ENCODE measurements around the gene SET.

Gene SET

DNA sequence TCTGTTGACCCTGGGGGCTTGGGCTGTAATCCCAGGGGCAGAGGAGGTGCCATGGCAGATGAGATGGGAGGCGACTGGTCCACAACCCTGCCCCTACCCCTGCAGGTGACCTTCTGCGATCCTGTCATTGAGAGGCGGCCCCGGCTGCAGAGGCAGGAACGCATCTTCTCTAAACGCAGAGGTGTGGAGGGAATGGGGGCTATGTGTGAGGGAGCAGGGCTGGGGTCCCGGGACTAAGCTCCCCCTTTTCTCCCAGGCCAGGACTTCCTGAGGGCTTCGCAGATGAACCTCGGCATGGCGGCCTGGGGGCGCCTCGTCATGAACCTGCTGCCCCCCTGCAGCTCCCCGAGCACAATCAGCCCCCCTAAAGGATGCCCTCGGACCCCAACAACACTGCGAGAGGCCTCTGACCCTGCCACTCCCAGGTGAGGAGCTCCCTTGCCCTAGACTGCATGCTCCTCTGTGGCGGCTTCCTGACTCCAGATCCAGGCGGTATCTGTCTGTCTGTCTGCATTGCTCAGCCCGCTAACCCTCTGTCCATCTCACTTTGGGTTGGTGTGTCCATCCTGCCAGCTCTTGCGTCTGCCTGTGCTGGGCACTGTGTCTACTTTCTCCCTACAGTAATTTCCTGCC is 25.0 kb downstream of the SET start:
- no peak for DNase-seq

DNA sequence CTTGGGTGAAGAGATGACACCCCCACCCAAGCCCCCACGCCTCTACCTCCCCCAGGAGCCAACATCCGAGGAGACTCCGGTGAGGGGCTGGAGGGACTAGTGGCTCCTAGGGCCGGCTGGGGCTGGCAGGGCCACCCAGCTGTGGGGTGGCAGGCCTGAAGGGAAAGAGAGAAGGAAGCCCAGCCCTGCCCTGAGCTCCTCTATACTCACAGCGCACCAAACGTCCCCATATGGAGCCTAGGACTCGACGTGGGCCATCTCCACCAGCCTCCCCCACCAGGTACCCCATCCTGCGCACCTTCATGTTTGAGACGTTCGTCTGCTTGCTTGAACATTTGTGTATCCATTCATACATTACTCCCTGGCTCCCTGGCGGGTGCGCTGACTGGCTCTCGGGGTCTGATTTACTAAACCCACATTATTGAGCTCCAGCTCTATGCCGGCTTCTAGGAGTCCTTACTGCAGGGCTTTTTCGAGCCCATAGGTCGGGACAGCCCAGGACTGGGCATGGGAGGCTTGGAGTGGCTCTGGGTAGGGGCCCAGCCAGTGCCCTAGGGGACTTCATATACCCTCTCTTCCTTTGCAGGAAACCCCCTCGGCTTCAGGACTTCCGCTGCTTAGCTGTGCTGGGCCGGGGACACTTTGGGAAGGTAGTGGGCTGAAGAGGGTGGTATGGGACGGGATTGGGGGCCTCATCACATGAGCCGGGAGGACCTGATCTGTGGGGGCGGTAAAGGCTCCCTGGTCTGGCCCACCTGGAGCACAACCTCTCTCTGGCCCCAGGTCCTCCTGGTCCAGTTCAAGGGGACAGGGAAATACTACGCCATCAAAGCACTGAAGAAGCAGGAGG is 25.8 kb downstream of the SET start:
- no peak for DNase-seq

DNA sequence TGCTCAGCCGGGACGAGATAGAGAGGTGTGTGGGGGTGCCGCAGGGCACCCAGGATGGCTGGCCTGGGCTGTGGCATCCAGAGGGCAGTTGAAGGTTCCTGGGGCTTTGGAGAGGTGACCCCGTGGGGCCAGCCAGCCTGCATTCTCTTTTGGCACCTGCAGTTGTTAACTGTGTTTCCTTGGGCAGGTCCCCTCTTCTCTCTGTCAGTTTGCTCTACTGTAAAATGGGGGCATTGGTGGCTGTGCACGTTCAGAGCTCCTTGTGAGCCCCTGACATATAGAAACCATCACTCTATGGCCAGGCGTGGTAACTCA is 26.4 kb downstream of the SET start:
- no peak for DNase-seq

DNA sequence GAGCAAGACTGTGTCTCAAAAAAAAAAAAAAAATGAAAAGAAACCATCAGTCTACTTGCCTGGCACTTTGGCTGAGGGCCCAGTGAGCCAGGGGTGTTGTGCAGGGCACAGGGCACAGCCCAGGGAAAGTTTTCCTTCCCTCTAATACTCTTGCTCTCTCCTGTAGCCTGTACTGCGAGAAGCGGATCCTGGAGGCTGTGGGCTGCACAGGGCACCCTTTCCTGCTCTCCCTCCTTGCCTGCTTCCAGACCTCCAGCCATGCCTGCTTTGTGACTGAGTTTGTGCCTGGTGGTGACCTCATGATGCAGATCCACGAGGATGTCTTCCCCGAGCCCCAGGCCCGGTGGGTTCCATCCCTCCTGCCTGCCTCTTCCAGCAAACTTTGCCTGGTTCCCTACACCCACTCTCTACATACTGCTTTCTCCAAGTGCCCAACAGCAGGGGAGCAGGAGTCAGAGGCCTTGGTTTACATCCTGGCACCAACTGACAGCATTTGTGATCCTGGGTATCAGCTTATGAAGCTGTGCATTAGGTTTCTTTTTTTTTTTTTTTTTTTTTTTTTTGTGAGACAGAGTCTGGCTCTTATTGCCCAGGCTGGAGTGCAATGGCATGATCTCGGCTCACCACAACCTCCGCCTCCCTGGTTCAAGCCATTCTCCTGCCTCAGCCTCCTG is 27.7 kb downstream of the SET start:
- DNase-seq = no peak

DNA sequence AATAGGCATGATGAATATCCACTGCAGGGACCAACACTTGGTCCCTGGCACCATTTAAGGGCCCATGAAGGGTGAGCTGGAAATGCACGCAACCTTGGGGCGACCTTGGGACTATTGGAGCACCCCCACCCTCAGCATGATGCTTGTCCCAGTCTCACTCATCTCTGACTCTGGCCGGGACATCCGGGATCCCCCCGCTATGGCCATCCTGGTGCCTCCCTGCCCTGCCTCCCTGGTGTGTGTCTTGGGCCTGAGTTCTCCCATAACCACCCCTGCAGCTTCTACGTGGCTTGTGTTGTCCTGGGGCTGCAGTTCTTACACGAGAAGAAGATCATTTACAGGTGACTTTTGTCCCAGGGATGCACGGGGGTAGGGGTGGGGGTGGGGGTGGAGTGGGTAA is 29.0 kb downstream of the SET start:
- no peak for DNase-seq

DNA sequence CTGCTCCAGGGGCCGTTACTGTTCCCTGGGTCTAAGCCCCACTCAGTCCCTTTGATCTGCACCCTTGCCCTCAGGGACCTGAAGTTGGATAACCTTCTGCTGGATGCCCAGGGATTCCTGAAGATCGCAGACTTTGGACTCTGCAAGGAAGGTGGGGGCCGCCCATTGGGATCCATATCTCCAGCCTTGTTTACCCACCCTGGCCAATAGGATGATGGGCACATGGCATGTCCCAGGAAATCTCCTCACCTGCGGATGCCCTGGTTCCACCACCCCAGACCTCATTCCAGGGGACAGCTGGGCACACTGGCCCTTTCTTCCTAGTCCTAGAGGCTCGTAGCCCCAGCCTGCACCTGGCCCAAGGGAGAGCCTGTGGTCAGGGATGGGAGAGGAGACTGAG is 29.5 kb downstream of the SET start:
- no peak for DNase-seq

DNA sequence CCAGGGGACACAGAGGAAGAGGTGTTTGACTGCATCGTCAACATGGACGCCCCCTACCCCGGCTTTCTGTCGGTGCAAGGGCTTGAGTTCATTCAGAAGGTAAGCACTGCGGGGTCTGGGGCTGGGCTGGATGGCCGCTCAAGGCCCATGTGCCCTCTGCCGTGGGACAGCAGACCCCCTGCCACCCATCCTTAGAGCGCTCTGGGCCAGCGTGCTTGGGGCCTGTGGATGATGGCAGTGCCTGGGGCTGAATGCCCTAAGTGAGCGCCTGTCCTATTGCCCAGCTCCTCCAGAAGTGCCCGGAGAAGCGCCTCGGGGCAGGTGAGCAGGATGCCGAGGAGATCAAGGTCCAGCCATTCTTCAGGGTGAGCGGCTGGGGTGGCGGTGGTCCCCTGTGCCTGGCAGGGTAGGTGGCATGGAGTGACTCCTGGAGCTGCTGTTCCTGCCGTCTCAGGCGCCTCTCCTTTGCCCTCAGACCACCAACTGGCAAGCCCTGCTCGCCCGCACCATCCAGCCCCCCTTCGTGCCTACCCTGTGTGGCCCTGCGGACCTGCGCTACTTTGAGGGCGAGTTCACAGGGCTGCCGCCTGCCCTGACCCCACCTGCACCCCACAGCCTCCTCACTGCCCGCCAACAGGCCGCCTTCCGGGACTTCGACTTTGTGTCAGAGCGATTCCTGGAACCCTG is 31.0 kb downstream of the SET start:
- DNase-seq = no peak

DNA sequence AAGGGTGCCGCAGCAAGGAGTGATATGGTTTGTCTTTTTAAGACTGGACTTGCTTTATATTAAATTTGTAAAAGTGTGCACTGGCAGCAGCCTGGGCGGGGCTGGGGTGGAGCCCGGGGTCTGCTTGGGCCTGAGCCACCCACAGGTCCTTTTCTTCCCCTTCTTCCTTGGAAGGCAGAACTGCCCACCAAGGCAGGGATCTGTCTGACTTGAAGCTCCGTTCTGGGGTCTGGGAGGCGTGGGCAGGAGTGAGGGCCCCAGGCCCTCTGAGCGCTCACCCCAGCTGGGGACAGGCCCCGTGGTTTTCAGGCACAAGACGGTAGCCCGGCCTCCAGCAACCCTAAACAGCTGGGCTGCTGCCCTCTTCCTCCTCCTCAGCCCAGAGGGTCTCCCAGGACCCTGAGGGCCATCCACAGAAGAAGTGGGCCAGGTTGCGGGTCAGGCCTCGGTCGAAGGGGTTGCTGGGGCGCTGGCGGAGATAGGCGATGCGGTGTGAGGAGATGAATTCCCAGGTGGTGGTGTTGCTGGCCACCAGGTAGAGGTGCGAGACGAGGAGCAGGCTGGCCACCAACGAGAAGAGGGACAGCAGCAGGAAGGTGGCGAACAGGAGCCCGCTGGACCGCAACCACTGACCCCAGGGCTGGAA is 31.9 kb downstream of the SET start:
- no peak for DNase-seq

DNA sequence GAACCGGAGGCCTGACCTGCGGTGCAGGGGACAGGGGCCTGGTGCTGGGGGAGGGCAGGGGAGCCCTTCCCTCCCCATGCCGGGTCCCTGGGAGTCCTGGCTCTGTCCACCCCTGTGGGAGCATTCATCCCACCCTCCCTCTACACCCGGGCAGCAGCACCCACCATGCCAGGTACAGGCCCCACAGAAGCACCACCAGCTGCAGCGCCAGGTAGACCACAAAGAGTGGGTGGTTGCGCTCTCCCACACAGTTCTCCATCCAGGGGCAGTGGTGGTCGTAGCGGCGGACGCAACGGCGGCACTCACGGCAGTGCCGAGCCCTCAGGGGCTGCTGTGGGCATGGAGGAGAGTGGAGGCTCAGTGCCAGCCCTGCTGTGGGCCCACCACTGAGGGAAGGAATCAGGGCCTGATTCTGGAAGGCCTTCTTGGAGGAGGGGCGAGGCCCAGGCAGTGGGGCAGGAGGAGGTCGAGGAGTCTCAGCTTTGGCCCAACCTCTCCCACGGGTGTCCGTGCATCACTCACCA is 32.5 kb downstream of the SET start:
- no peak for DNase-seq

DNA sequence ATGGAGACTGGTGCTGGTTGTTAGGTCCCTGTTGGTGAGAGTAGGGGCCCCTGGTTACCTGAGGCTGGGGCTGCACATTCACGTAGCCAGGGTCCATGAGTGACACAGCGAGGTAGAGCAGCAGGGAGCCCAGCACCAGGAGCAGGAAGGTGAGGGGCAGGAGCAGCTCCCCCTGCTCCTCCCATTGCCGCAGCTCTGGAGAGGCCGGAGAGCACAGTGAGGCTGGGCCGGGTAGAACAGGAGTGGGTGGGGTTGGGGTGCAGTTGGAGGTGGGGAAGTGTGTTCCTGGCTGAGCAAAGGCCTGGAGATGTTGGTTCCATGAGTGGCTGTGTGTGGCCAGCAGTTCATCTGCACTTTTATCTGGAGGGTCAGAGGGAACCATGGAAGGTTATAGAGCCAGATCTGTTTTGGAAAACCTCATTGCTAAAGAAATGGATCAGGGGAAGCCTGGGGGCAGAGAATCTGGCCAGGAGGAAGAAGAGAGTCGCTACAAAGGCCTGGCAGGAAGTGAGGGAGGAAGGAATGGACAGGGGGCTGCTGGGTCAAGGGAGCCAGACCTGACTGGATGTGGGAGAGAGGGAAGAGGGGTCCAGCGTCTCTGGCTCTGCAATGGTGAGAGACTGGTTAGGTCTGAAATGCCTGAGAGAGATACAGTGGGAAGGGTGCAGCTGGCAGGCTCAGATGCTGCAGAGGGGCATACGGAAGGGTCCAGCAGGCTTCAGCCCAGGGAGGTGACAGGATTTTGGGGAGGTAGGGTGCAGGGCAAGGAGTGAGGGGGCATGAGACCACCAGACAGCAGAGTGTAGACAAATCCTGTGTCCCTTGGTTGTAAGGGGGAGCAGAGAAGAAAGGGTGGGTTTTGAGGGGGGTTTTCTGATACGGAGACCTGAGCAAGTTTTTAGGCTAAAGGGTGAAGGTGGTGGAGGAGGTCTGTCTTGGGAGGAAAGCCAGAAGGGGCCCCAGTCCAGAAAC is 33.6 kb downstream of the SET start:
- DNase-seq = no peak

DNA sequence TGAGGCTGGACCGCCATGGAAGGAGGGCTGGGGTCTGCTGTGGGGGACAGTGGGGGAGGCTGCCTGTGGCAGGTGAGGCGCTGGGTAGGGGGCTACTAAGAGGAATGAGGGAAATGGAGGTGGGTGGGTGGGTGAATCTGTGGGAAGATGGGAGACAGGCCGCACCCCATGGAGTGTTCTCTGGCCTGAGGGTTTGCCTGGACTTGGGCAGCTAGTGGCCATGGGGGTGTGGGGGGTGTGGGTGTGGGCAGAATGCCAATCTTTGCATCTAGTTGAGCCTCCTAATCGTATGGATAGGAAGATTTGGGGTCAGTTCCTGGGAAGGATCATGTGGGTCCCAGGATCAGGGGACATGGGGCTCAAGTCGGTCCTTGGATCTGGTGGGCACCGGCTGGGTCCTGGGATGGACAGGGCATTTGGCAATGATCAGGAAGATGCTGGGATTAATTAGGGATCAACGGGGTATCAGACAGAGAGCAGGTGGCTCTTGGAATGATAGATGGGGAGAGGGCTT is 34.4 kb downstream of the SET start:
- no peak for DNase-seq

DNA sequence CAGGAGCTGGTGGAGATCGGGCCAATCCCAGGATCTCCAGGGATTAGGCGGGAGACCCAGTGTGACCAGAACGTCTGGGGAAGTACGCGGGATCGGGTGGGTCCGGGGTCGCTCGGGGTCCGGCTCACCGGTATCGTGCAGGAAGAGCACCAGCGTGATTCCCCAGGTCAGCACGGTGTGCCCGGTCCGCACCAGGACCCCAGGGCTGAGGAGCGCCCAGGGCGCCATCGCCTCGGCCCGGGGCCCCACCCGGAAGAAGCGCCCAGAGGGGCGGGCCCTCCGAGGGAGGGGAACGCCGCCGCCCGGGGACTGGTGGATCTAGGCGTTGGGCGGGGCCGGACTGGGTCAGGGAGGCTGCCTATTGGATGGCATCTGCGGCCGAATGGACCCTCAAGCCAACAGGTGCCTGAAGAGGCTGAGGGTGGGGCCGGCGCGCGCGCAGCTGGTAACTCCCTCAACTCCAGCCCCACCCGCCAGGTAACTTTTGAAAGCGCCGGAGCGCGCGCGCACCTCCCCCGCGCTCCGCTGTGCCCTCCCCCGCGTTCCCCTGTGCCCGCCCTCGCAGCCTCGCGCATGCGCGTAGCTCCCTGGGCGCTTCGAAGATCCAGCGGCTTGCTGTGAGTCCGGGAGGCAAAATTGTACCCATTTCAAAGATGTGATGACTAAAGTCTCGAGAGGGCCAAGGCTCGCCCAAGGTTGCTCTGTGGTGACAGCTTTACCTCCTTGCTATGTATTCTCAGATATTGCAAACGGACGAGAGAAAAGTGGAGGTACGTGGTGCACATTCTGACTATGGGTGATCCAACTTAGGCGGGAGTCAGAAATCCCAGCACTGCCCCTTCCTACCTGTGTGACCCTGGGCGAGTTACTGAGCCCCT is 35.1 kb downstream of the SET start, which contains the start of gene ZDHHC12:
TSS of gene ZDHHC12 (minus strand) at position 262 of the 878 bp plus-strand sequence. CDS start at position 228, 34 bp downstream.
- DNase-seq = peak; percentile 96 to 100 (median 99)

DNA sequence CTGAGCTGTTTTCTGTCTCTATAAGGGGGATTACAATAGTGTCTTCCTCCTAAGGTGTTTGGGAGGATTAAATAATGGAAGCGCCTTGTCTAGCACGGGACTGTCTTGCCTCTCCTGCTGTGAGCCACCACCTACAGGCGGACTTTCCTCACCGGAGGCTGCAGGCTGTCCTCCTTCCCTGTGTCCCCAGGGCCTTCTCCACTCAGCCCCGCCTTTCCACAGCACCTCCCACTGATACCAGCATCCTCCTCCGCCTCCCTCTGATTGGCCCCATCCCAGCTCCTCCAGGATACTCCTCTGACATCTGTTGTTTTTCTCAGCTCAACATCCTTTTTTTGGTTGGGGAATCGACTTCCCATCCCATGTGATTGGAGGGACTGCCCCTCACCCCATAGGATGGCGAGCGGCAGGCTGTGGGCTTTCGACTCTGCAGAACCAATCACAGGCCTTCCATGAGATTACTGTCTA is 35.8 kb downstream of the SET start:
- DNase-seq = peak; percentile 42 to 69 (median 61)

DNA sequence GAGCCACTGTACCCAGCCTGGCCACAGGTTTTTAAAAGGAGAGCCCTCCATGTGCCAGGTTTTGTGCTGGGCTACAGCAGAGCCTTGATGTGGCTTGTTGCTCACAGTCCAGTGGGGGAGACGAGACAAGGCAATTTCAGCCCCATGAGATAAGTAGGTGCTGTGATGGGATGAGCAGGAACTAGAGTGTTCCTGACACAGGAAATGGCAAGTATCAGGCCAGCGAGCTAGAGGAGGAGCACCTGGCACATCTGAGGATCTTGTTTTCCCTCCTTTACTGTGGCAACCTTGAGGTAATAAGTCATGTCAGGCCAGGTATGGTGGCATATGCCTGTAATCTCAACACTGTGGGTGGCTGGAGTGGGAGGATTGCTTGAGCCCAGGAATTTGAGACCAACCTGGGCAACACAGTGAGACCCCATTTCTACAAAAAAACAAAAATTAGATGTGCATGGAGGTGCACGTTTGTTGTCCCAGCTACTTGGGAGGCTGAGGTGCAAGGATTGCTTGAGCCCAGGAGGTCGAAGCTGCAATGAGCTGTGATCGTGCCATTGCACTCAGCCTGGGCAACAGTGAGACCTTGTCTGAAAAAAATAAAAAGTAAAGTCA is 38.7 kb downstream of the SET start:
- no peak for DNase-seq

DNA sequence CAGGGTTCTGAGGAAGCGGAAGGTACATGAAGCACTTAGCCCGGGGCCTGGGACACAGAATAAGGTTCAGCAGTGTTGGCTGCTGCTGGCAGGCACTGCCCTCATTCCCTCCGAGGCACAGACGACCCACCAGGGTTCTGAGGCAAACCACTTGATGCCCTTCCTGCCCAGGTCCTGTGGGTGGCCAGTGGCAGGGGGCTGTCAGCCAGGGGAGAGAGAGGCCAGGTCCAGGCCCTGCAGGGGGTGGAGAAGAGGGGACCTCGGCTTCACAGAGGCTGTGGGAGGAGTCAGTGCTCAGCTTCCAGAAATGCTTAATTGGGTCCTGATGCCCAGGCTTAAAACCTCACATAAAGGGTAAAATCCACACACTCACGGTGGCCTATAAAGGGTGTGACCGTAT is 39.3 kb downstream of the SET start:
- no peak for DNase-seq

DNA sequence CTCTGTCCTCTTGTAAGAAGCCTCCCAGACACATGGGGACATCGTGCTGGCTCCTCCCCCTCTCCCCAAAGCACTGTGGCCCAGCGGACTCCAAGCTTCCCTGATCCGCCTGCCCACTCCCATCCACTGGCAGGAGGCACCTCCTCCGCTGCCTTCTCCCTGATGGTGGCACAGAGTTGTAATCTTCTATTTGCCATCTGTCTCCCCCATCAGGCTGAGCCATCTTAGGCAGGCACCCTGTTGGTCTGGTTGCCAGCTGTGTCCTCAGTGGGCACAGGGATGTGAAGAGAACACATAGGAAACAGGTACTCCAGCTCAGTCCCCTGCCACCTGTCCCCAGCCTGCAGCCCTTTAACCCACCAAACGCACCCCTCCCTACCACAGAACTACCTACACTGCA is 40.3 kb downstream of the SET start:
- peak in 2 of 3 experiments; percentile 60 to 80 for DNase-seq

DNA sequence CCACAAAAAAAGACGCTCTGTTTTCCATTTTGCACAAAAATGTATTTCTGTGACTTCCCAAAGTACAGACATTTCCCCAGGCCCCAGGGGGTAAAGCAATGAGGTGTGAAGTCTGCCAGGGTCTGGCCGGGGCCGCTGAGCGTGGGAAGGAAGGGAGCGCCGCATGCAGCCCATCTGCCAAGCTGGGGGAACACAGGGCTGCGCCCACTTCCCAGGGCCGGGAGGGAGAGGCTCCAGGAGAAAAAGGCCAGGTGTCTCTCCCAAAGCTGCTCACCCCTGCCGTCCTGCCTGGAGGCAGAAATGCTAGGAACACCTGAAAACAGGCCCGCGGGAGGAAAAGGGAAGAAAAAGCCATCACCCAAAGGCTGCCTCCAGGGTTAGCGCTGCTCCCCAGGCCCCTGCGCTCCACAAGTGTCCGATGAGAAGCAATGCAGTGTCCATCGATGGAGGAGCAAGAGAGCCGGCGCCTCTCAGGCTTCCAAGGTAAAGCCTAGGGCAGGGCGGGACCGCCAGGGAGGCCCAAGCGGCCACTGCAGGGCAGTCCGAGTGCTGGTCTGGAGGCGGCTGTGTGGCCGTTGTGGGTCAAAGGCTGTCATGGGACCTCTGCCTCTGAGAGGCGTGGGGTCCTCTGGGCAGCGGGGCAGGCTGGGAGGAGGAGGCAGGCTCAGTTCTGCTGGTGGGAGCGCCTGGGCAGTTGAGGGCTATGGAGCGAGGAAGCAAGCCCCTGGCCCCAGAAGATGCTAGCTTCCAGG is 40.9 kb downstream of the SET start:
- DNase-seq = peak in 2 of 3 experiments; percentile 60 to 70

DNA sequence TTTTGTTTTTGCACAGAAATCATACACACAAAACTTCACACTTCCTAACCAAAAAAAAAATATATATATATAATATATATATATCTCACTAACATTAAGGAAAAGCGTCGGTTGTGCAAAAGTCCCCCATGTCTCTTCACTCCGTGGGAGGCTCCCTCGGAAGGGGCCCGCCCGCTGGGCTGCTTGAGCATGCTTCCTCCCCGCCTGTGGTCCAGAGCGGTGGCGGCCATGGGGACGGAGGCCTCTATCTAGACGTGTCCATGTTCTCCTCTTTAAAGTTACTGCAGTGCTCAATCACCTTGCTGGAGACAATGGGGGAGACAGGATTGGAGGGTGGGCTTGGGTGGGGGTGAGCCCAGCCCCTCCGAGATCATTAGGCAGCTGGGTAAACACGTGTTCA is 42.1 kb downstream of the SET start:
- DNase-seq = no peak

DNA sequence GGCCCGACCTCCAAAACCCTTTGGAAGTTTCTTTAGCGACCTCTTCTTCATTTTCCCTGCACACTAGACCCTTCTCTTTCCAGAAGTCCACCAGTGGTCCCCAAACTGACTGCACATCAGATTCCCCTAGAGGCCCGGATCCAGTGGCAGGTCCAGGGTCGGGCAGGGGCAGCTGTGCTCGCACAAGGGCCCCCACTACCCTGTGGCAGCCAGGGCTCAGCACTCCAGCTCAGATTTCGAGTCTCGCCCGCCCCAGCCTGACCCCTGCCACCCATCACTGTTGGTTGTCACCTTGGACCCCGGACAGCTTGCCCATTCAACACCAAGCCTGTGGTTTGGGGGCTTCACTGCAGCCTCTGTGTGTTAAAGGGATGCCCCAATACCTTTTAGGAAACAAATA is 42.7 kb downstream of the SET start:
- no peak for DNase-seq
